AG09309 (cell line): ENCODE results near the gene APOL2.

Source experiments
- DNase-seq: peaks from one replicate; pipeline ENCODE4 v3.0.0-alpha.2; 2010; ENCODE audit warnings: low read depth
- H3K4me3 ChIP-seq: 2 replicates; pipeline ENCODE4 v1.5.1; 2011; ENCODE audit warnings: mild to moderate bottlenecking, low read depth, low read length, moderate library complexity; ENCODE audit not compliant: control insufficient read depth
- TF ChIP-seq, protein P1 (sequence below): IDR thresholded peaks from 2 replicates; pipeline ENCODE4 v1.5.1; 2011; ENCODE audit warnings: mild to moderate bottlenecking, low read depth, low read length, inconsistent platforms; ENCODE audit not compliant: insufficient read depth, control insufficient read depth; ENCODE audit errors: missing control alignments

APOL2 gene

DNA sequence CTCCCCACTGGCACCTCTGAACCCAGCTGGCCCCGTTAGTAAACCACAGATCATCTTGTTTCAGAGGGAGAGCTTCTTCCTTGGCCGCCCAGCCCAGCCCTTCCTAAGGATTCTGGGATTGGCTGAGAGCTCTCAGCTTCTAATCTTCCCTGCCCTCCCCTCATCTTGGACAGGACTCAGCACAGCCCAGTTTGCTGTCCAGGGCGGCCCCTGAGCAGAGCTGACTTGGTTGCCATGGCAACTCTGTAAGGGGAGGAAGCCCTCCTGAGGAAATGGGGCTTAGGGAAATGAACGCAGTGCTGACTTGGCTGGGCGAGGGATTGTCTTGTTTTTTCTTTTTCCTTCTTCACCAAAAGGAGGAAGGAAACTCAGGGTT lies 42.3 kb downstream of the APOL2 start:
- TF ChIP-seq, protein P1, sequence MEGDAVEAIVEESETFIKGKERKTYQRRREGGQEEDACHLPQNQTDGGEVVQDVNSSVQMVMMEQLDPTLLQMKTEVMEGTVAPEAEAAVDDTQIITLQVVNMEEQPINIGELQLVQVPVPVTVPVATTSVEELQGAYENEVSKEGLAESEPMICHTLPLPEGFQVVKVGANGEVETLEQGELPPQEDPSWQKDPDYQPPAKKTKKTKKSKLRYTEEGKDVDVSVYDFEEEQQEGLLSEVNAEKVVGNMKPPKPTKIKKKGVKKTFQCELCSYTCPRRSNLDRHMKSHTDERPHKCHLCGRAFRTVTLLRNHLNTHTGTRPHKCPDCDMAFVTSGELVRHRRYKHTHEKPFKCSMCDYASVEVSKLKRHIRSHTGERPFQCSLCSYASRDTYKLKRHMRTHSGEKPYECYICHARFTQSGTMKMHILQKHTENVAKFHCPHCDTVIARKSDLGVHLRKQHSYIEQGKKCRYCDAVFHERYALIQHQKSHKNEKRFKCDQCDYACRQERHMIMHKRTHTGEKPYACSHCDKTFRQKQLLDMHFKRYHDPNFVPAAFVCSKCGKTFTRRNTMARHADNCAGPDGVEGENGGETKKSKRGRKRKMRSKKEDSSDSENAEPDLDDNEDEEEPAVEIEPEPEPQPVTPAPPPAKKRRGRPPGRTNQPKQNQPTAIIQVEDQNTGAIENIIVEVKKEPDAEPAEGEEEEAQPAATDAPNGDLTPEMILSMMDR, result no peak
- no peak for DNase-seq
- no peak overlapping the region for H3K4me3 ChIP-seq

DNA sequence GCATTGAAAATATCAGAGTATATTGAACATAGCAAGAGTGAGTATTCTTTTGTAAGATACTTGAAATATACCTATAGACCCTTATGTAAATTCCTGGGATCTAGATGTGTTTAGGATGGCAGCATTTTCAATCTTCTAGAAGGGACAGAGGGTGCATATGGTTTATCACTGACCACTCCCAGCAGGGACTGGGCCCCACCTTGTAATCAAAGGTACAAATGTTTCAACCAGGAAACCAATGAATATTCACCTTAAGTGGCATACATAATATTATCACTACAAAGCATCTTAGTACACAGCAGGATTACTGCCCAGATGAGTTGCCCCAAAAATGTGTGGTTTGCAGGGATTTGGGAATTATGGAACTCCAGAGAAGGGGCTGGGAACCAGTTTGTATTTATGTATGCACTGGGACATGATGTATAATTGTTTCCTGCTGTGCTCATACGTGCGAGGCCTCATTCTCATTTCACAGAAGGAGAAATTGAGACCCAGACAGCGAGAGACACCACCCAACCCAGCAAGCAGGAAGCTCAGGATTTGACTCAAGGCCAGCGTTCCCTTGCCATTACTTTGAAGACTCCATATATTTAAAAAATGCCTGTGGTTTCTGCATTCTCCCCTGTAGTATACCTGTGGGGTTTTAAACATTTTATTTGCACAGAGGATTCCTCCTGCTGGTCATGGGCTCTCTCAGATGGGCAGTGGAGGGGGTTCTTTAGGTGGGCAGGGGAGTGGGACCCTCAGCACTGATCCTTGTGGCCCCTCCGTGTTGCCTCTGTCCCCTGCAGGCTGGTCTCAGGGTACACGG lies 42.9 kb downstream of the APOL2 start:
- no peak overlapping the region for H3K4me3 ChIP-seq
- no peak for DNase-seq
- TF ChIP-seq, protein P1, result no peak

DNA sequence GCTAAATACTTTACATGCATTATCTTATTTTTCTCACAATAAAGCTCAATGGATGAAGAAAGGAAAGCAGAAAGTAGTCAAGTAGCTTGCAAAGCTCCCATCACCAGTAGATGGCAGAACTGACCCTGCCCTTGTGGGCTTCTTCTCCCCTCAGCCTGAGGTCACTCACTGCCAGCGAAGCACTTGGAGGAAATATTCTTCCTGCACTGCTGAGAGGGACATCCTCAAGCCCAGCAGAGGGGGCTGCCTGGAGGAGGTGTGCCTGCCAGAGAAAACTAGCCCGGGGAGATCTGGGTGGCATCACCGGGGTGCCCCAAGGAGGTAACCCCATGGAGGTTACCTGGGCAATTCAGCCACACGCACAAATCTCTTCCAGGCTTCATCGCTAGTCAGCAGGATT lies 44.4 kb downstream of the APOL2 start:
- DNase-seq, result peak; percentile 41
- H3K4me3 ChIP-seq, result no peak overlapping the region
- TF ChIP-seq, protein P1, result peak; percentile 79

DNA sequence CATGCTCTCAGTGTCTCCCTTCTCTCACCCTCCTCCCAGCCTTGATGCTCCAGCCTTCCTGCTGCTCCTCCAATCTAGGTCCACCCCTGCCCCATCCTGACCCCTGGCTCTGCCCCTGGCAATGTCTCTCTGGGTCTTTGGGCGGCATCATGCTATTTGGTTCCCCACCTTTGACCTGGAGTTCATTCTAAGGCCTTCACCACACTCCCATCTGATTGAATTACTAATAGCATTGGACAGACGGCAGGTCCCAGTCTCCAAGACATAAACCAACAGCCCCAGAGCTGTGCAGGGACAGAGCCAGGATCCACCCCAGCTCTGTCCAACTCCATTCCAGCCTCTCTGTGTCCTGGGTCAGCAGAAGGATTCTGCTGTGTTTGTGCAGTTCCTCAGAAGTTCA lies 44.9 kb downstream of the APOL2 start:
- TF ChIP-seq, protein P1, result no peak
- H3K4me3 ChIP-seq, result no peak overlapping the region
- DNase-seq, result no peak

DNA sequence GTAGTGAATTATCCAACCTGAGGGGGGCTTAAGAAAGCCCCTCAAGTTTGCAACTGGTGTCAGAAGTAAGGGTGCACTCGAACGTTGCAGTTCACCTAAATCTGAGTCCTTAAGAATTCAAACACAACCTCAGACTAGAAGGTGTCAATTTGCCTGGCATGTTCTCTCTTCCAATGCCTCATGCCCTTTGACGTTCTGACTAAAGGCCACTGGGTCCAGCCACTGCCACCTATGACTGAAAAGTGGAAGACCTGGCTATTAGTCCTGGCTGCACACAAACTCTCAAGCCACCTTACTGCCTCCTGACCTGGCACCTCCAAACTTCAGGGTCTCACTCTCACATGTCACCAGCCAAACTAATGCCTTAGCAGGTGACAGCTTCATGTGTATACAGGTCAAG lies 45.8 kb downstream of the APOL2 start:
- DNase-seq, result no peak
- TF ChIP-seq, protein P1, result no peak
- H3K4me3 ChIP-seq, result no peak overlapping the region

DNA sequence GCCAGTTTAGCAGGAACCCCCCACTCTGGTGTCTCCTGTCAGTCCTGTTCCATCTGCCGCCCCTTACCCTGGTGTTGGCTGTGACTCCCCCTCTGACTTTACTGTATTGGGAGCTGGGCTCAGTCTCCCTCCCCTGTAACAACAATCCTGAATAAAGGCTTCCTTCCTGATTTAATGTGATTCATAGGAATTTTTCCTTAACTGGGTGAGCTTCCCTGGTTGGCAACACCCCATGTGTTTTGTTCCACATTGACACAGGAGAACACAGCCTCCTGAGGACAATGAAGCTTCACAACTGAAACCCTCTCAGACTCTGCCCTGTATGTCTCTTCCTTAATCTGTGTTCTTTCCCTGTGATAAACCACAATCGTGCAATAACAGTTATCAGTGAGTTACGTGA lies 46.2 kb downstream of the APOL2 start:
- H3K4me3 ChIP-seq, result no peak overlapping the region
- TF ChIP-seq, protein P1, result no peak
- DNase-seq, result no peak

DNA sequence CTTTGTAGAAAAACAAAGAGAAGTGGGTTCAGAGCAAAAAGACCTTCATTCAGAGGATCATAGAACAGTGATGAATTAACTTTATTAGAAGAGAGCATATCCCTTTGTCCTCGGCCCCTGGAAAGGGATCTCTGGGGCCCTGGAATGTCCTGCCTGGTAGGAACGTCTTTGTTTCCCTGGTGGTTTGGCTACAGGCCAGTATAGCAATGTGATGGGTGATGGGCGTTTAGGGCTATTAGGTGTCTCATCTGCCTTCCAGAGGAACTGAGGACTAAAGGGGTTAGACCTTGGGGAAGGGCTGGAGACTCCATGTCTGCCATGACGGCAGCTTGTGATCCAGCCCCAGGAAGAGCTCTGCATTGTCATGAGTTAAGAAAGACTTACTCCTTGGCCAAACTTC lies 46.8 kb downstream of the APOL2 start:
- H3K4me3 ChIP-seq, result no peak overlapping the region
- DNase-seq, result no peak
- TF ChIP-seq, protein P1, result no peak
